Measurements from ENCODE around the gene KNDC1. TPM values are rescaled to one million over a fixed set of nuclear protein-coding genes. Genes with fewer than 3 reads are reported as not detected.
"Not testable (repeated sequence)": the region's sequence is repeated elsewhere in the genome, so short reads cannot be mapped to it uniquely, and the experiment has no call there.

Gene KNDC1
- total and polyA plus RNA-seq, 2 of the 4 experiments (the other 2 are of a cell fraction) = 0.18 to 1.1 TPM

DNA sequence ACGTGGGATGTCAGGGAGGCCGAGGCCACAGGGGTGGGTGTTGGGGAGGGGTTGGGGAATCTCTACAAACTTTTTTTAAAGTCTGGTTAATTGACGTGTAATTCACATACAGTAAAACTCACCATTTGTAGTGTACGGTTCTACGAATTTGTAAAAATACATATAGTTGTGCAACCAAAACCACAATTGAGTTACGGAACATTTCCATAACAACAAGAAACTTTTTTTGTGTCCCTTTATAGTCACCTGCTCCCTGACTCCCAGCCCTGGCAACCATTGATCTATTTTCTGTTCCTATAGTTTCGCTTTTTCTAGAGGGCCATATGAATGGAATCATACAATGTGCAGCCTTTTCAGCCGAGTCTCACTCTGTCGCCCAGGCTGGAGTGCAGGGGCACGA is 74.8 kb downstream of the KNDC1 start:
- H4K91ac ChIP-seq (ENCODE audit: insufficient read depth, low read depth, low read length); H3K23ac ChIP-seq (ENCODE audit: low read depth, low read length); H3K4me1 ChIP-seq (ENCODE audit: control insufficient read depth, insufficient read depth, low read length); H2BK120ac ChIP-seq (ENCODE audit: low read depth, low read length); H3K14ac ChIP-seq (replicated peaks; ENCODE audit: low read depth, low read length); H3K4me3 ChIP-seq (ENCODE audit: insufficient read depth, low read depth, low read length); DNase-seq; dilution Hi-C loops (cut with HindIII; ENCODE audit: low sequenced_read_pairs, unreplicated experiment); H3K79me1 ChIP-seq (ENCODE audit: low read depth in 1 of 2, low read length in 2 of 2); H2AK9ac ChIP-seq (replicated peaks; ENCODE audit: low read depth, low read length, poor library complexity); H4K20me1 ChIP-seq (ENCODE audit: insufficient read depth, low read length); H3K18ac ChIP-seq (ENCODE audit: low read depth, low read length); H3K4ac ChIP-seq (ENCODE audit: low read depth, low read length); BruUV-seq (replicated peaks); H2AFZ ChIP-seq (replicated peaks; ENCODE audit: low read length, poor library complexity); POLR2A ChIA-PET (ENCODE audit: unreplicated experiment); H3K9ac ChIP-seq (ENCODE audit: low read depth, low read length); H2BK20ac ChIP-seq (ENCODE audit: low read depth, low read length); H3K4me2 ChIP-seq (ENCODE audit: low read depth, low read length); ATAC-seq (ENCODE audit: low read depth); H3K9me1 ChIP-seq (ENCODE audit: insufficient read depth, low read length); H3K56ac ChIP-seq (ENCODE audit: extremely low read depth, insufficient read depth, low read length); H2BK15ac ChIP-seq (ENCODE audit: low read depth, low read length); H3K36me3 ChIP-seq (ENCODE audit: control insufficient read depth, insufficient read depth, low read length); H3K9me3 ChIP-seq (ENCODE audit: control insufficient read depth, insufficient read depth, low read length); H3K27ac ChIP-seq (ENCODE audit: insufficient read depth, low read length); CTCF ChIA-PET; H4K8ac ChIP-seq (ENCODE audit: low read depth in 2 of 2, low read length in 2 of 2); H4K5ac ChIP-seq (ENCODE audit: low read depth, low read length); in situ Hi-C loops (cut with MboI; ENCODE audit: low sequenced_read_pairs); H2AK5ac ChIP-seq (ENCODE audit: low read depth, low read length); intact Hi-C loops (cut with micrococcal nuclease); H2BK5ac ChIP-seq (ENCODE audit: low read depth, low read length, poor library complexity, severe bottlenecking): not testable (repeated sequence)
- H3K27me3 ChIP-seq (ENCODE audit: control insufficient read depth, insufficient read depth, low read length) = peaks cover 80% of the 10 kb centered on the region
- no CpG with 5 or more reads among the region's 10 CpGs for WGBS, 2 experiments (ENCODE audit: extremely low coverage in 2 of 2, insufficient read length in 1 of 2)
